Suprapubic skin (tissue), 4 donors: ENCODE data around the gene CDH13. TPM values are rescaled to one million over a fixed set of nuclear protein-coding genes. Genes with fewer than 3 reads are reported as not detected.
A peak's percentile ranks its signal among the peaks of the same experiment; 100 is the strongest.

Experiments
- DNase-seq, 2 donors: peaks; one replicate each; pipeline ENCODE4 v3.0.0-alpha.2; 2019; ENCODE audit warnings: low spot score in 2 of 2
- H3K27ac ChIP-seq: fragments of 200-600 bp; sonication (generic); one replicate; pipeline ENCODE4 v1.5.1; 2019
- H3K27me3 ChIP-seq: fragments of 200-600 bp; sonication (generic); one replicate; pipeline ENCODE4 v1.5.1; 2019
- H3K36me3 ChIP-seq: fragments of 200-600 bp; sonication (generic); one replicate; pipeline ENCODE4 v1.5.1; 2019
- H3K4me1 ChIP-seq: fragments of 200-600 bp; sonication (generic); one replicate; pipeline ENCODE4 v1.5.1; 2019
- H3K4me3 ChIP-seq: fragments of 200-600 bp; sonication (generic); one replicate; pipeline ENCODE4 v1.5.1; 2019; ENCODE audit warnings: mild to moderate bottlenecking
- H3K9me3 ChIP-seq: fragments of 200-600 bp; sonication (generic); one replicate; pipeline ENCODE4 v1.5.1; 2019
- CTCF ChIP-seq, 2 donors: fragments of 200-600 bp in 1 of 2; fragments of 450-650 bp in 1 of 2; sonication (generic) in 1 of 2; IDR thresholded peaks; one replicate each; pipeline ENCODE4 v1.5.1; 2016 to 2019; ENCODE audit warnings: antibody characterized with exemption in 2 of 2, mild to moderate bottlenecking in 1 of 2, moderate library complexity in 1 of 2
- EP300 ChIP-seq: sonication (generic); formaldehyde crosslinking; IDR thresholded peaks from one replicate; pipeline ENCODE4 v1.6.1; 2017; ENCODE audit warnings: antibody characterized with exemption
- POLR2A ChIP-seq, 2 donors: fragments of 450-650 bp; IDR thresholded peaks; one replicate each; pipeline ENCODE4 v1.6.1; 2017; ENCODE audit warnings: antibody characterized with exemption in 2 of 2, mild to moderate bottlenecking in 2 of 2, moderate library complexity in 2 of 2
- POLR2AphosphoS5 ChIP-seq, 3 donors: sonication (generic); formaldehyde crosslinking; IDR thresholded peaks; one replicate each; pipeline ENCODE4 v1.6.1; 2017; ENCODE audit warnings: antibody characterized with exemption in 3 of 3
- WGBS: methylation state at CpG from one replicate; pipeline ENCODE4 v1.1.5; 2018; 5-methylcytosine and 5-hydroxymethylcytosine counted together
- total RNA-seq, 4 donors: library from RNA; depleted of rRNA; stranded (reverse); fragments of >200 nt; gene quantifications; one replicate each; pipeline ENCODE4 v1.1.0, GENCODE V29; 2016

CDH13 gene
- total RNA-seq, 4 donors from 2014 or later, result 90.4 to 176 (median 139) TPM

GRCh38 chr16:83813823-83814658 is 1187.3 kb downstream of the CDH13 start:
- no peak overlapping the region for H3K4me3 ChIP-seq
- peak overlapping the region; percentile 30 for H3K27ac ChIP-seq
- H3K36me3 ChIP-seq, result peaks cover 3% of the 10 kb centered on the region
- no peak for DNase-seq
- peaks cover 41% of the 10 kb centered on the region for H3K4me1 ChIP-seq
- TF ChIP-seq POLR2AphosphoS5 (IDR thresholded peaks at IDR 0.05) (no peak), EP300 (no peak), CTCF (IDR thresholded peaks at IDR 0.05) (no peak), POLR2A (IDR thresholded peaks at IDR 0.05) (no peak)
- WGBS, result 52% methylated on average over 13 of the region's 13 CpGs
- H3K9me3 ChIP-seq, result no peaks in the 10 kb centered on the region
- H3K27me3 ChIP-seq, result no peaks in the 10 kb centered on the region

- no peak for DNase-seq
- TF ChIP-seq EP300 (no peak), CTCF (IDR thresholded peaks at IDR 0.05) (no peak), POLR2AphosphoS5 (IDR thresholded peaks at IDR 0.05) (no peak), POLR2A (IDR thresholded peaks at IDR 0.05) (no peak)
- WGBS, result 55% methylated on average over 4 of the region's 4 CpGs
- Histone ChIP-seq H3K27me3 (no peaks in the 10 kb centered on the region), H3K27ac (peak overlapping the region; percentile 30), H3K36me3 (peaks cover 3% of the 10 kb centered on the region), H3K9me3 (no peaks in the 10 kb centered on the region), H3K4me1 (peaks cover 36% of the 10 kb centered on the region), H3K4me3 (no peak overlapping the region)
Measured at GRCh38 chr16:83814659-83814985, 1187.9 kb downstream of the CDH13 start.

- Histone ChIP-seq H3K27me3 (no peaks in the 10 kb centered on the region), H3K9me3 (no peaks in the 10 kb centered on the region), H3K36me3 (peaks cover 3% of the 10 kb centered on the region), H3K4me3 (no peak overlapping the region), H3K4me1 (peaks cover 21% of the 10 kb centered on the region), H3K27ac (no peak overlapping the region)
- no peak for DNase-seq
- 90% methylated on average over 11 of the region's 12 CpGs for WGBS
- TF ChIP-seq CTCF (IDR thresholded peaks at IDR 0.05) (no peak), POLR2AphosphoS5 (IDR thresholded peaks at IDR 0.05) (no peak), POLR2A (IDR thresholded peaks at IDR 0.05) (no peak), EP300 (no peak)
Measured at GRCh38 chr16:83817022-83817421, 1190.3 kb downstream of the CDH13 start.

GRCh38 chr16:83818276-83818675 is 1191.5 kb downstream of the CDH13 start:
- peaks cover 20% of the 10 kb centered on the region for H3K4me1 ChIP-seq
- H3K9me3 ChIP-seq, result no peaks in the 10 kb centered on the region
- DNase-seq, result no peak
- no peak overlapping the region for H3K27ac ChIP-seq
- no peaks in the 10 kb centered on the region for H3K36me3 ChIP-seq
- no peaks in the 10 kb centered on the region for H3K27me3 ChIP-seq
- no peak overlapping the region for H3K4me3 ChIP-seq
- TF ChIP-seq POLR2AphosphoS5 (IDR thresholded peaks at IDR 0.05), result no peak
- no peak for TF ChIP-seq CTCF (IDR thresholded peaks at IDR 0.05)
- TF ChIP-seq EP300, result no peak
- TF ChIP-seq POLR2A (IDR thresholded peaks at IDR 0.05), result no peak
- WGBS, result 55% methylated on average over 5 of the region's 5 CpGs

- no peaks in the 10 kb centered on the region for H3K9me3 ChIP-seq
Measured at GRCh38 chr16:83819361-83819760, 1192.6 kb downstream of the CDH13 start.

More at GRCh38 chr16:83819361-83819760, 1192.6 kb downstream of the CDH13 start:
- no peak for DNase-seq
- 70% methylated on average over 8 of the region's 8 CpGs for WGBS
- Histone ChIP-seq H3K4me1 (peaks cover 10% of the 10 kb centered on the region), H3K4me3 (no peak overlapping the region), H3K36me3 (no peaks in the 10 kb centered on the region), H3K27ac (no peak overlapping the region), H3K27me3 (no peaks in the 10 kb centered on the region)
- TF ChIP-seq POLR2AphosphoS5 (IDR thresholded peaks at IDR 0.05) (no peak), CTCF (IDR thresholded peaks at IDR 0.05) (no peak), POLR2A (IDR thresholded peaks at IDR 0.05) (no peak), EP300 (no peak)
